HCT116 (cell line): ENCODE results near the gene POPDC2. TPM values are rescaled to one million over a fixed set of nuclear protein-coding genes. Genes with fewer than 3 reads are reported as not detected.

Experiments
- ATAC-seq: fragments of 200-7000 bp; cut with Tn5 transposase; 2 replicates; pipeline ENCODE4 v1.9.1; 2020; ENCODE audit warnings: mild to moderate bottlenecking, moderate library complexity
- BruUV-seq: library from RNA; stranded (reverse); fragments of 400-500 nt; replicated peaks from 2 replicates; lab custom pipeline; 2021; lab: Mats Ljungman, UMichigan
- CTCF ChIA-PET: fragments of 300-600 bp; sonication (Branson Sonifier 250); formaldehyde crosslinking; loops from one replicate; lab custom pipeline; 2021; ENCODE audit warnings: antibody characterized with exemption; lab: Charles Lee
- POLR2A ChIA-PET: fragments of 300-600, 350-600 bp; sonication (Branson Sonifier 250); formaldehyde crosslinking; loops from one replicate; lab custom pipeline; 2021; ENCODE audit warnings: antibody characterized with exemption; lab: Charles Lee
- RAD21 ChIA-PET, 2 experiments: fragments of 300-600 bp; sonication (Branson Sonifier 250); formaldehyde crosslinking; loops; one replicate each; lab custom pipeline; 2023; ENCODE audit warnings: low total read pairs in 2 of 2; ENCODE audit not compliant: uncharacterized antibody in 2 of 2, unreplicated experiment in 2 of 2, low non-redundant PET in 1 of 2; lab: Charles Lee
- DNase-seq: peaks from one replicate; pipeline ENCODE4 v3.0.0-alpha.2; 2010; ENCODE audit warnings: low read depth, low spot score
- H2AFZ ChIP-seq: fragments of 200-600 bp; shearing (Covaris generic), sonication (generic); 2 replicates; pipeline ENCODE4 v1.6.1; 2017; ENCODE audit warnings: low read depth, mixed run types, mixed read lengths, antibody characterized with exemption, low read length; ENCODE audit not compliant: poor library complexity, severe bottlenecking
- H3K27ac ChIP-seq: 2 replicates; pipeline ENCODE4 v1.5.1; 2012; ENCODE audit warnings: low read depth, low read length
- H3K27me3 ChIP-seq: fragments of 200-600 bp; sonication (generic); 2 replicates; pipeline ENCODE4 v1.6.1; 2016; ENCODE audit warnings: mixed run types, low read length, mixed read lengths; ENCODE audit not compliant: insufficient read depth
- H3K36me3 ChIP-seq, 2 experiments: fragments of 200-500 bp in 1 of 2; fragments of 200-600 bp in 1 of 2; sonication (Bioruptor generic) in 1 of 2; sonication (generic) in 1 of 2; 2 replicates each; pipeline versions ENCODE4 v1.5.1 to v1.6.1; 2014 to 2016; ENCODE audit warnings: low read length in 2 of 2, inconsistent platforms in 1 of 2, mixed read lengths in 1 of 2, mixed run types in 1 of 2; ENCODE audit not compliant: insufficient read depth in 2 of 2, control insufficient read depth in 1 of 2
- H3K4me1 ChIP-seq, 2 experiments: fragments of 200-600 bp in 1 of 2; sonication (generic) in 1 of 2; 2 replicates each; pipeline versions ENCODE4 v1.5.1 to v1.6.1; 2012 to 2017; ENCODE audit warnings: low read length in 2 of 2, inconsistent platforms in 1 of 2, mild to moderate bottlenecking in 1 of 2, mixed read lengths in 1 of 2, mixed run types in 1 of 2, moderate library complexity in 1 of 2; ENCODE audit not compliant: insufficient read depth in 2 of 2, control insufficient read depth in 1 of 2
- H3K4me2 ChIP-seq: fragments of 200-600 bp; sonication (generic); 2 replicates; pipeline ENCODE4 v1.6.1; 2017; ENCODE audit warnings: mixed run types, low read length, mixed read lengths
- H3K4me3 ChIP-seq, 2 experiments: fragments of 200-600 bp in 1 of 2; sonication (generic) in 1 of 2; replicated peaks in 1 of 2; 2 replicates each; pipeline ENCODE4 v1.5.1; 2011 to 2016; ENCODE audit warnings: low read length in 2 of 2, control low read depth in 1 of 2, low read depth in 1 of 2, mild to moderate bottlenecking in 1 of 2, mixed read lengths in 1 of 2, mixed run types in 1 of 2
- H3K79me2 ChIP-seq: fragments of 200-600 bp; sonication (generic); 2 replicates; pipeline ENCODE4 v1.6.1; 2017; ENCODE audit warnings: mild to moderate bottlenecking, mixed run types, low read length, moderate library complexity, mixed read lengths; ENCODE audit not compliant: insufficient read depth
- H3K9ac ChIP-seq: fragments of 200-600 bp; sonication (generic); 2 replicates; pipeline ENCODE4 v1.6.1; 2016; ENCODE audit warnings: low read length, mixed read lengths
- H3K9me2 ChIP-seq: fragments of 200-600 bp; sonication (generic), shearing (Covaris generic); 2 replicates; pipeline ENCODE4 v1.6.1; 2017; ENCODE audit warnings: mixed run types, mild to moderate bottlenecking, moderate library complexity; ENCODE audit not compliant: insufficient read depth
- H3K9me3 ChIP-seq, 2 experiments: fragments of 200-500 bp in 1 of 2; fragments of 200-600 bp in 1 of 2; sonication (Bioruptor generic) in 1 of 2; sonication (generic) in 1 of 2; 2 replicates each; pipeline ENCODE4 v1.6.1; 2014 to 2017; ENCODE audit warnings: low read length in 2 of 2, mixed read lengths in 2 of 2, inconsistent platforms in 1 of 2, low read depth in 1 of 2, mild to moderate bottlenecking in 1 of 2, mixed run types in 1 of 2, moderate library complexity in 1 of 2; ENCODE audit not compliant: control insufficient read depth in 1 of 2, insufficient read depth in 1 of 2
- H4K20me1 ChIP-seq: fragments of 200-600 bp; sonication (generic), shearing (Covaris generic); 2 replicates; pipeline ENCODE4 v1.6.1; 2017; ENCODE audit warnings: mixed run types, mild to moderate bottlenecking, moderate library complexity; ENCODE audit not compliant: insufficient read depth
- EGR1 ChIP-seq: IDR thresholded peaks from 2 replicates; pipeline ENCODE4 v1.6.1; 2012; ENCODE audit warnings: low read depth
- EZH2 ChIP-seq: fragments of 200-600 bp; sonication (generic); IDR thresholded peaks from 2 replicates; pipeline ENCODE4 v1.6.1; 2017; ENCODE audit warnings: antibody characterized with exemption, mixed run types
- FOSL1 ChIP-seq: IDR thresholded peaks from 2 replicates; pipeline ENCODE4 v1.6.1; 2012; ENCODE audit warnings: low read depth
- POLR2A ChIP-seq: IDR thresholded peaks from 2 replicates; pipeline ENCODE4 v1.7.0; 2011; ENCODE audit warnings: borderline replicate concordance; ENCODE audit not compliant: insufficient read depth, insufficient read length; ENCODE audit errors: extremely low read depth
- POLR2AphosphoS5 ChIP-seq: IDR thresholded peaks from 2 replicates; pipeline ENCODE4 v1.6.1; 2011; ENCODE audit warnings: mild to moderate bottlenecking, low read depth, low read length, moderate library complexity
- SIN3A ChIP-seq: IDR thresholded peaks from 2 replicates; pipeline ENCODE4 v1.6.1; 2012; ENCODE audit warnings: low read depth
- SP1 ChIP-seq: IDR thresholded peaks from 2 replicates; pipeline ENCODE4 v1.6.1; 2012; ENCODE audit warnings: low read depth
- SRF ChIP-seq: IDR thresholded peaks from 2 replicates; pipeline ENCODE4 v1.6.1; 2012; ENCODE audit warnings: low read depth
- YY1 ChIP-seq: IDR thresholded peaks from 2 replicates; pipeline ENCODE4 v1.6.1; 2011; ENCODE audit warnings: low read length, low read depth, moderate library complexity, mild to moderate bottlenecking; ENCODE audit not compliant: insufficient replicate concordance; ENCODE audit errors: extremely low read depth
- ZFX ChIP-seq: fragments of 450-650 bp; IDR thresholded peaks from 2 replicates; pipeline ENCODE4 v1.6.1; 2017
- ZNF274 ChIP-seq: fragments of 200-500 bp; sonication (Bioruptor generic); IDR thresholded peaks from 2 replicates; pipeline ENCODE4 v1.6.1; 2014; ENCODE audit warnings: mild to moderate bottlenecking, low read depth, low read length, inconsistent platforms
- intact Hi-C: fragments of 100-400 bp; cut with micrococcal nuclease; formaldehyde crosslinking; loops from 2 replicates; pipeline ENCODE4 v1.10.0; 2022
- total RNA-seq: library from RNA; stranded (reverse); gene quantifications from one replicate; pipeline ENCODE4 v1.2.1, GENCODE V29; 2021; ENCODE audit not compliant: unreplicated experiment
- TF ChIP-seq, protein P1 (sequence below), 3 experiments: fragments of 200-600 bp in 1 of 3; sonication (generic) in 1 of 3; IDR thresholded peaks in 2 of 3; conservative IDR thresholded peaks in 1 of 3; 2 replicates each; pipeline ENCODE4 v1.5.1; 2012 to 2017; ENCODE audit warnings: low read depth in 2 of 3, low read length in 2 of 3, antibody characterized with exemption in 1 of 3, borderline replicate concordance in 1 of 3, control low read depth in 1 of 3, mild to moderate bottlenecking in 1 of 3, mixed read lengths in 1 of 3, mixed run types in 1 of 3, moderate library complexity in 1 of 3; ENCODE audit not compliant: insufficient read depth in 1 of 3
- TF ChIP-seq, protein P2 (sequence below): IDR thresholded peaks from 2 replicates; pipeline ENCODE4 v1.6.1; 2012
- TF ChIP-seq, protein P3 (sequence below): IDR thresholded peaks from 2 replicates; pipeline ENCODE4 v1.6.1; 2011; ENCODE audit warnings: mild to moderate bottlenecking, low read length, moderate library complexity; ENCODE audit not compliant: insufficient replicate concordance; ENCODE audit errors: extremely low read depth
- TF ChIP-seq, protein P4 (sequence below): IDR thresholded peaks from 2 replicates; pipeline ENCODE4 v1.6.1; 2012

Gene POPDC2
- total RNA-seq, 1 experiment from 2014 or later: 1.6 TPM

DNA sequence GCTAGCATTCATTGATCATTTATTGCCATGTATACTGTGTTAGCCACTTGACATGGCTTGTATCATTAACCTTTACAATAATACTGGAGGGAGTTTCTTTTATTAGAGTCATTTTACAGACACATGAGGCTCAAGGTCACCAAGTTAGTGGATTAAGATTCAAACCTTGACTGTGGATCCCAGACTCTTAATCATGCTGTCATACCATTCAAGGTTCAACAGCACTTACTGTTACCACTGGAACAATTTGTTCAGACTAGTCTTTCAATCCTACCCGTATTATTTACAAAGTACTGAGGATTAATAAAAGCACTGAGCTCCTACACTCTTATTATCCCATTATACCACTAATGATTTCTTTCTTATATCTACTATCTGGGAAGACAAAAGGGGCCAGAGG lies 15.6 kb upstream of the POPDC2 start:
- ChIA-PET POLR2A (interaction anchor here (1.8 kb wide), 1 partner anchor 212 kb away, joined by 3 read pairs; no protein-coding TSS in a partner anchor), RAD21 (no interaction called here), CTCF (no interaction called here)
- no peak overlapping the region for H3K27ac ChIP-seq
- H3K79me2 ChIP-seq: peaks cover 21% of the 10 kb centered on the region
- peak overlapping the region; percentile 62 for H3K9ac ChIP-seq
- H4K20me1 ChIP-seq: no peaks in the 10 kb centered on the region
- DNase-seq: no peak
- no peak for ATAC-seq
- no peaks in the 10 kb centered on the region for H3K9me2 ChIP-seq
- TF ChIP-seq SIN3A (no peak), YY1 (no peak), POLR2A (no peak), SP1 (no peak), SRF (no peak), ZFX (no peak), EZH2 (no peak), ZNF274 (no peak), EGR1 (no peak), POLR2AphosphoS5 (no peak), FOSL1 (no peak)
- TF ChIP-seq, protein P1, sequence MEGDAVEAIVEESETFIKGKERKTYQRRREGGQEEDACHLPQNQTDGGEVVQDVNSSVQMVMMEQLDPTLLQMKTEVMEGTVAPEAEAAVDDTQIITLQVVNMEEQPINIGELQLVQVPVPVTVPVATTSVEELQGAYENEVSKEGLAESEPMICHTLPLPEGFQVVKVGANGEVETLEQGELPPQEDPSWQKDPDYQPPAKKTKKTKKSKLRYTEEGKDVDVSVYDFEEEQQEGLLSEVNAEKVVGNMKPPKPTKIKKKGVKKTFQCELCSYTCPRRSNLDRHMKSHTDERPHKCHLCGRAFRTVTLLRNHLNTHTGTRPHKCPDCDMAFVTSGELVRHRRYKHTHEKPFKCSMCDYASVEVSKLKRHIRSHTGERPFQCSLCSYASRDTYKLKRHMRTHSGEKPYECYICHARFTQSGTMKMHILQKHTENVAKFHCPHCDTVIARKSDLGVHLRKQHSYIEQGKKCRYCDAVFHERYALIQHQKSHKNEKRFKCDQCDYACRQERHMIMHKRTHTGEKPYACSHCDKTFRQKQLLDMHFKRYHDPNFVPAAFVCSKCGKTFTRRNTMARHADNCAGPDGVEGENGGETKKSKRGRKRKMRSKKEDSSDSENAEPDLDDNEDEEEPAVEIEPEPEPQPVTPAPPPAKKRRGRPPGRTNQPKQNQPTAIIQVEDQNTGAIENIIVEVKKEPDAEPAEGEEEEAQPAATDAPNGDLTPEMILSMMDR (IDR thresholded peaks at IDR 0.05 in 2 of 3, conservative IDR thresholded peaks at IDR 0.05 in 1 of 3; ENCODE audit: borderline replicate concordance in 1 of 3, insufficient read depth in 1 of 3, low read depth in 2 of 3, low read length in 2 of 3): no peak
- TF ChIP-seq, protein P2, sequence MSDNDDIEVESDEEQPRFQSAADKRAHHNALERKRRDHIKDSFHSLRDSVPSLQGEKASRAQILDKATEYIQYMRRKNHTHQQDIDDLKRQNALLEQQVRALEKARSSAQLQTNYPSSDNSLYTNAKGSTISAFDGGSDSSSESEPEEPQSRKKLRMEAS: no peak
- TF ChIP-seq, protein P3, sequence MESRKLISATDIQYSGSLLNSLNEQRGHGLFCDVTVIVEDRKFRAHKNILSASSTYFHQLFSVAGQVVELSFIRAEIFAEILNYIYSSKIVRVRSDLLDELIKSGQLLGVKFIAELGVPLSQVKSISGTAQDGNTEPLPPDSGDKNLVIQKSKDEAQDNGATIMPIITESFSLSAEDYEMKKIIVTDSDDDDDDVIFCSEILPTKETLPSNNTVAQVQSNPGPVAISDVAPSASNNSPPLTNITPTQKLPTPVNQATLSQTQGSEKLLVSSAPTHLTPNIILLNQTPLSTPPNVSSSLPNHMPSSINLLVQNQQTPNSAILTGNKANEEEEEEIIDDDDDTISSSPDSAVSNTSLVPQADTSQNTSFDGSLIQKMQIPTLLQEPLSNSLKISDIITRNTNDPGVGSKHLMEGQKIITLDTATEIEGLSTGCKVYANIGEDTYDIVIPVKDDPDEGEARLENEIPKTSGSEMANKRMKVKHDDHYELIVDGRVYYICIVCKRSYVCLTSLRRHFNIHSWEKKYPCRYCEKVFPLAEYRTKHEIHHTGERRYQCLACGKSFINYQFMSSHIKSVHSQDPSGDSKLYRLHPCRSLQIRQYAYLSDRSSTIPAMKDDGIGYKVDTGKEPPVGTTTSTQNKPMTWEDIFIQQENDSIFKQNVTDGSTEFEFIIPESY: no peak
- TF ChIP-seq, protein P4, sequence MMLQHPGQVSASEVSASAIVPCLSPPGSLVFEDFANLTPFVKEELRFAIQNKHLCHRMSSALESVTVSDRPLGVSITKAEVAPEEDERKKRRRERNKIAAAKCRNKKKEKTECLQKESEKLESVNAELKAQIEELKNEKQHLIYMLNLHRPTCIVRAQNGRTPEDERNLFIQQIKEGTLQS: no peak
- peak overlapping the region; percentile 93 for H3K4me2 ChIP-seq
- no peaks in the 10 kb centered on the region for H3K9me3 ChIP-seq
- intact Hi-C loops: loop anchor here (10.0 kb wide), 2 partner anchors 211 to 641 kb away; partner anchors contain the start of genes IGSF11, POGLUT1 and TMEM39A
- peaks cover 12 to 29% of the 10 kb centered on the region in 2 experiments for H3K36me3 ChIP-seq
- BruUV-seq: no TSS peak
- H2AFZ ChIP-seq: no peak overlapping the region
- peak overlapping the region; percentile 74 to 87 for H3K4me3 ChIP-seq
- no peaks in the 10 kb centered on the region for H3K27me3 ChIP-seq
- H3K4me1 ChIP-seq: peaks cover 3 to 14% of the 10 kb centered on the region in 2 experiments; a peak in 3 of 4 replicates
